Measurements from ENCODE around the gene PRXL2A.
"Not testable (repeated sequence)": the region's sequence is repeated elsewhere in the genome, so short reads cannot be mapped to it uniquely, and the experiment has no call there.

Gene PRXL2A

GRCh38 chr10:80408242-80409101 lies at the start of gene PRXL2A:
PRXL2A (plus strand) TSS chr10:80408551; CDS start chr10:80420468, 11,917 bp downstream.
- DNase-seq = peak; percentile 95

- not testable (repeated sequence) for DNase-seq
Measured at GRCh38 chr10:80358925-80359324, 49.4 kb upstream of the PRXL2A start.

- DNase-seq = no peak
Measured at GRCh38 chr10:80359644-80360043, 48.7 kb upstream of the PRXL2A start.

- no peak for DNase-seq
Measured at GRCh38 chr10:80365510-80365909, 42.8 kb upstream of the PRXL2A start.

GRCh38 chr10:80371467-80371866 lies 36.9 kb upstream of the PRXL2A start:
- no peak for DNase-seq

GRCh38 chr10:80372675-80373074 lies 35.7 kb upstream of the PRXL2A start:
- no peak for DNase-seq

- no peak for DNase-seq
Measured at GRCh38 chr10:80373502-80373901, 34.8 kb upstream of the PRXL2A start.

- DNase-seq = no peak
Measured at GRCh38 chr10:80379701-80380100, 28.6 kb upstream of the PRXL2A start.

GRCh38 chr10:80380185-80380584 lies 28.2 kb upstream of the PRXL2A start:
- no peak for DNase-seq

- peak; percentile 26 for DNase-seq
Measured at GRCh38 chr10:80382989-80383388, 25.4 kb upstream of the PRXL2A start.

GRCh38 chr10:80390740-80391139 lies 17.6 kb upstream of the PRXL2A start:
- no peak for DNase-seq

GRCh38 chr10:80392250-80392649 lies 16.1 kb upstream of the PRXL2A start:
- no peak for DNase-seq

GRCh38 chr10:80394358-80394916 lies 13.9 kb upstream of the PRXL2A start:
- DNase-seq = no peak

- DNase-seq = no peak
Measured at GRCh38 chr10:80397014-80397413, 11.3 kb upstream of the PRXL2A start.

- no peak for DNase-seq
Measured at GRCh38 chr10:80400136-80400804, 8.1 kb upstream of the PRXL2A start.

- no peak for DNase-seq
Measured at GRCh38 chr10:80405035-80405434, 3.3 kb upstream of the PRXL2A start.

- no peak for DNase-seq
Measured at GRCh38 chr10:80405626-80406025, 2.7 kb upstream of the PRXL2A start.

- no peak for DNase-seq
Measured at GRCh38 chr10:80406204-80406603, 2.1 kb upstream of the PRXL2A start.

- peak; percentile 66 for DNase-seq
Measured at GRCh38 chr10:80407812-80408241, 524 bp upstream of the PRXL2A start.

GRCh38 chr10:80409121-80409520 lies 770 bp downstream of the PRXL2A start:
- peak; percentile 28 for DNase-seq

GRCh38 chr10:80410122-80410521 lies 1.8 kb downstream of the PRXL2A start:
- no peak for DNase-seq

- no peak for DNase-seq
Measured at GRCh38 chr10:80410578-80411145, 2.3 kb downstream of the PRXL2A start.

GRCh38 chr10:80411267-80411668 lies 2.9 kb downstream of the PRXL2A start:
- DNase-seq = no peak
